Activated CD4-positive, alpha-beta memory T cell treated with anti-CD3 and anti-CD28 coated beads, Interleukin-2, amount 10 ng/mL, durations not matched to agents 7 days and 5 days (primary cell): ENCODE results near the gene GMPR2. TPM values are rescaled to one million over a fixed set of nuclear protein-coding genes. Genes with fewer than 3 reads are reported as not detected.

ENCODE experiments used
- CTCF ChIA-PET: fragments of 350-600 bp; sonication (Branson Sonifier 250); formaldehyde crosslinking; loops from one replicate; lab custom pipeline; 2021; ENCODE audit warnings: antibody characterized with exemption, inconsistent platforms; lab: Charles Lee
- POLR2A ChIA-PET: fragments of 350-600 bp; sonication (Branson Sonifier 250); formaldehyde crosslinking; loops from one replicate; lab custom pipeline; 2021; ENCODE audit warnings: antibody characterized with exemption; lab: Charles Lee
- DNase-seq: peaks from one replicate; pipeline ENCODE4 v3.0.0-alpha.2; 2020
- H3K27ac Mint-ChIP-seq: one replicate; pipeline ENCODE4 v1.8.0; 2021; ENCODE audit warnings: mild to moderate bottlenecking, mixed read lengths
- H3K27me3 Mint-ChIP-seq: one replicate; pipeline ENCODE4 v1.8.0; 2021; ENCODE audit warnings: mixed read lengths
- H3K36me3 Mint-ChIP-seq: one replicate; pipeline ENCODE4 v1.8.0; 2021; ENCODE audit warnings: low read depth, mixed read lengths
- H3K4me1 Mint-ChIP-seq: one replicate; pipeline ENCODE4 v1.8.0; 2021; ENCODE audit warnings: mixed read lengths
- H3K4me3 Mint-ChIP-seq: one replicate; pipeline ENCODE4 v1.8.0; 2021; ENCODE audit warnings: mild to moderate bottlenecking, mixed read lengths
- H3K9me3 Mint-ChIP-seq: one replicate; pipeline ENCODE4 v1.8.0; 2021; ENCODE audit warnings: mixed read lengths
- total RNA-seq, 2 experiments: library from RNA; stranded (reverse); gene quantifications; one replicate each; pipeline ENCODE4 v1.2.3, GENCODE V29; 2021

GMPR2 gene
- total RNA-seq, 2 experiments from 2014 or later: 78.1 to 90.3 TPM

DNA sequence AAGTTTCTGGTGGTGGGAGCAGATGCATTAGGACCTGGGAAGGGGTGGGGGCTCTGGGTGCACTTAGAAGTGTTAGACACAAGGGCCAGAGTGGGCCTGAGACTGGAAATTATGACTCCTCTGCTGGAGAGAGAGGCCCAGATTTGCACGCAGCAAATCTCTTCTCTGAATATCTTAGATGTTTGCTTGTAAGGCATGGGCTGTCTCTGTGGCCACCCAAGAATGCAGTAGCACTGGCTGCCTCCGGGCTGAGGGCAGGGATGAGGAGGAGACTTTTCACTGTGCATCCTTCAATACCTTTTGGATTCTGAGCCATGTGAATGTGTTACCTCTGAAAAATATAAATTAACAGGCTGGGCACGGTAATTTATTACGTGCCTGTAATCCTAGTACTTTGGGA lies 52.6 kb downstream of the GMPR2 start:
- Mint-ChIP-seq H3K27ac (no peak overlapping the region), H3K36me3 (peaks cover 9% of the 10 kb centered on the region), H3K4me3 (no peak overlapping the region), H3K4me1 (peaks cover 15% of the 10 kb centered on the region), H3K27me3 (peaks cover 16% of the 10 kb centered on the region), H3K9me3 (no peaks in the 10 kb centered on the region)
- no peak for DNase-seq
- ChIA-PET POLR2A (interaction anchor here (1.1 kb wide), 1 partner anchor 170 kb away, joined by 4 read pairs; the partner anchor contains the start of genes DCAF11 and NRL), CTCF (interaction anchor here (0.8 to 1.5 kb wide), 2 partner anchors 23 to 43 kb away, joined by 3 to 4 read pairs; partner anchors contain the start of gene TINF2)

GRCh38 chr14:24286996-24287395 lies 54.3 kb downstream of the GMPR2 start:
- DNase-seq: no peak
- no peak overlapping the region for H3K4me3 Mint-ChIP-seq
- peaks cover 22% of the 10 kb centered on the region for H3K27me3 Mint-ChIP-seq
- peaks cover 23% of the 10 kb centered on the region for H3K4me1 Mint-ChIP-seq
- H3K36me3 Mint-ChIP-seq: peaks cover 26% of the 10 kb centered on the region
- no peaks in the 10 kb centered on the region for H3K9me3 Mint-ChIP-seq
- ChIA-PET CTCF (interaction anchor here (1.3 kb wide), 1 partner anchor 45 kb away, joined by 4 read pairs; the partner anchor contains the start of gene TINF2), POLR2A (interaction anchor here (1.4 kb wide), 2 partner anchors 16 to 33 kb away, joined by 4 to 8 read pairs; partner anchors contain the start of gene RABGGTA)
- no peak overlapping the region for H3K27ac Mint-ChIP-seq

Other genes with a start within 250 kb of the GMPR2 start
- 10 to 100 TPM; 18.3 to 20.2 TPM for gene DHRS4L2, start 244.0 kb upstream of the GMPR2 start, total RNA-seq
- gene CARMIL3, start 180.9 kb upstream of the GMPR2 start, total RNA-seq: 1 to 10 TPM; 3.7 to 4.2 TPM
- gene CPNE6, start 161.4 kb upstream of the GMPR2 start, total RNA-seq: not detected
- gene PCK2, start 138.6 kb upstream of the GMPR2 start, total RNA-seq: 10 to 100 TPM; 88.5 to 90.6 TPM
- 10 to 100 TPM; 94.1 to 98.2 TPM for gene DCAF11, start 118.2 kb upstream of the GMPR2 start, total RNA-seq
- gene NRL, start 118.0 kb upstream of the GMPR2 start, total RNA-seq: 1 to 10 TPM; 2.1 to 2.4 TPM
- 1 to 10 TPM; 1.3 to 1.4 TPM for gene FITM1, start 102.3 kb upstream of the GMPR2 start, total RNA-seq
- gene PSME1, start 96.7 kb upstream of the GMPR2 start, total RNA-seq: 100 to 1,000 TPM; 391 to 397 TPM
- 10 to 100 TPM; 45.0 to 51.7 TPM for gene EMC9, start 91.3 kb upstream of the GMPR2 start, total RNA-seq
- gene PSME2, start 86.3 kb upstream of the GMPR2 start, total RNA-seq: 100 to 1,000 TPM; 395 to 405 TPM
- gene RNF31, start 85.4 kb upstream of the GMPR2 start, total RNA-seq: 100 to 1,000 TPM; 122 to 129 TPM
- gene IRF9, start 71.7 kb upstream of the GMPR2 start, total RNA-seq: 100 to 1,000 TPM; 262 to 267 TPM
- 10 to 100 TPM; 48.0 to 51.9 TPM for gene REC8, start 60.8 kb upstream of the GMPR2 start, total RNA-seq
- 10 to 100 TPM; 24.0 to 26.2 TPM for gene IPO4, start 44.1 kb upstream of the GMPR2 start, total RNA-seq
- 10 to 100 TPM; 30.8 to 35.1 TPM for gene TM9SF1, start 37.5 kb upstream of the GMPR2 start, total RNA-seq
- under 1 TPM; 0.48 to 0.76 TPM for gene TSSK4, start 27.2 kb upstream of the GMPR2 start, total RNA-seq
- 10 to 100 TPM; 92.9 to 97.9 TPM for gene CHMP4A, start 19.4 kb upstream of the GMPR2 start, total RNA-seq
- gene MDP1, start 16.9 kb upstream of the GMPR2 start, total RNA-seq: 10 to 100 TPM; 13.5 to 17.0 TPM
- gene NEDD8, start 562 bp upstream of the GMPR2 start, total RNA-seq: 100 to 1,000 TPM; 190 to 197 TPM
- gene TINF2, start 9.7 kb downstream of the GMPR2 start, total RNA-seq: 100 to 1,000 TPM; 133 to 139 TPM
- 1 to 10 TPM; 4.0 to 4.4 TPM for gene TGM1, start 30.2 kb downstream of the GMPR2 start, total RNA-seq
- 10 to 100 TPM; 40.2 to 41.0 TPM for gene RABGGTA, start 38.7 kb downstream of the GMPR2 start, total RNA-seq
- 10 to 100 TPM; 31.6 to 33.4 TPM for gene DHRS1, start 66.9 kb downstream of the GMPR2 start, total RNA-seq
- gene NOP9, start 66.9 kb downstream of the GMPR2 start, total RNA-seq: 10 to 100 TPM; 25.8 to 27.7 TPM
- gene CIDEB, start 75.0 kb downstream of the GMPR2 start, total RNA-seq: 10 to 100 TPM; 38.4 to 39.6 TPM
- 10 to 100 TPM; 18.5 to 19.6 TPM for gene LTB4R2, start 77.2 kb downstream of the GMPR2 start, total RNA-seq
- 10 to 100 TPM; 36.1 to 37.9 TPM for gene LTB4R, start 78.6 kb downstream of the GMPR2 start, total RNA-seq
- 1 to 10 TPM; 4.5 to 5.9 TPM for gene ADCY4, start 102.1 kb downstream of the GMPR2 start, total RNA-seq
- gene RIPK3, start 107.1 kb downstream of the GMPR2 start, total RNA-seq: 10 to 100 TPM; 37.3 to 38.0 TPM
- not detected for gene NFATC4, start 135.3 kb downstream of the GMPR2 start, total RNA-seq
- under 1 TPM; 0.18 TPM for gene NYNRIN, start 166.1 kb downstream of the GMPR2 start, total RNA-seq
- gene CBLN3, start 196.7 kb downstream of the GMPR2 start, total RNA-seq: 1 to 10 TPM; 8.6 to 9.5 TPM
- 10 to 100 TPM; 96.0 to 99.5 TPM for gene KHNYN, start 197.0 kb downstream of the GMPR2 start, total RNA-seq
- 10 to 100 TPM; 38.5 to 41.6 TPM for gene SDR39U1, start 209.8 kb downstream of the GMPR2 start, total RNA-seq